ENCODE measurements around the gene CDH22. TPM values are rescaled to one million over a fixed set of nuclear protein-coding genes. Genes with fewer than 3 reads are reported as not detected.

The CDH22 gene
- total RNA-seq, 1 donor: not detected

DNA sequence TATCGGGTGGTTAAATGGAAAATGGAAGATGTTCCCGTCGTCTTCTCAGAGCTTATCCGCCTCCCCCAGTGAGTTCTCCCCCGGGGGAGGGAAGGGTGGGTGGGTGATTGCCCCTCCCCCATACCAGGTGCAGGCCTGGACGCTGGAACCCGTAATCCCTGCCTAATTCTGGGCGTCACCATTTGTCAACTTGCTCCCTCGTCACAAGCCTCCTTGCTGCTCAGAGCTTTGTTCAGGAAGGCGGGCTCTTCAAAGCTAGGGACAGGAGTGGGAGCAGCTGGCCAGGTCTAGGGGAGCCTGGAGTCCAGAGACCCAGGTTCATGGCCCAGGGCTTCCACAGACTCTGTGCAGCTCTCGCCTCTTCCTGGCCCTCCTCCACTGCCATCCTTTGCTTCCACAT is 25.6 kb downstream of the CDH22 start:
- no peaks in the 10 kb centered on the region for H3K4me1 ChIP-seq (ENCODE audit: insufficient read depth, low read length)
- no peaks in the 10 kb centered on the region for H3K9me3 ChIP-seq (ENCODE audit: low read depth, low read length)
- H3K27me3 ChIP-seq (ENCODE audit: insufficient read depth, low read length): peaks cover 3% of the 10 kb centered on the region
- no peak overlapping the region for H3K4me3 ChIP-seq (ENCODE audit: low read length)

DNA sequence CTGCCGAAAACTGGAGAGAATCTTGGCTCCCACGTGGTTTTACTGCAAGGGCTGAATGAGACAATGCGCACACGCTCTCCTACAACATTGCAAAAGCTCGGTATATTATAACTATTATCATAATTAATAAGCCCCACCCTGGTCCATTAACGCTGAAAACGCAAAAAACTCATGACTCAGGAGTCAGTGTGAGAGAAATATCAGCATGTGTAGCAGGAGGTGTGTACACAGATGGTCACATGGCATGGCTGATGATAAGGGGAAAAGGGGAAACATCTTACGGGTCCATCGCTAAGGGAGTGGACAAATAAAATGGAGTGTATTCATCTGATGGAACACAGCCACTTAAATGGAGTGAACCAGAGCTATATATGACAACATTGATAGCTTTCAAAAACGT is 29.2 kb downstream of the CDH22 start:
- peaks cover 7% of the 10 kb centered on the region for H3K27me3 ChIP-seq (ENCODE audit: insufficient read depth, low read length)
- H3K4me3 ChIP-seq (ENCODE audit: low read length): no peak overlapping the region
- H3K9me3 ChIP-seq (ENCODE audit: low read depth, low read length): no peaks in the 10 kb centered on the region
- H3K4me1 ChIP-seq (ENCODE audit: insufficient read depth, low read length): no peaks in the 10 kb centered on the region

DNA sequence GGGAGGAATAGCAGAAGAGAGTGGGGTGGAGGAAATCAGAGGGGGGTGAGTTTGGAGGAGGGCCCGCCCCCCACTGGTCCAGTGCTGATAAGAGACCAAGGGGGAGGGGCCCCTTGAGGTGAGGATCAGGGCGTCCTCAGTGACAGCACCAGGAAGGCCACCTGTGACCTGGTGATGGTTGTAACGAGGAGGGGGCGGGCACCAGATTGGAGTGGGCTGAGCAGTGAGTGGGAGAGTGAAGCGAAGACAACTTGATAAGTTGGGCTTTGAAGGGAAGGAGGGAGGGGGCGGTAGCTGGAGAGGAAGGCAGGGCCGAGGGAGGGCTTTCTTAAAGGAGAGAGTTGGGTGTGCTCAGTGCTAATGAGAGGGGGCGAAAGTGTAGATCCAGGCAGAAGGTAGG is 30.7 kb downstream of the CDH22 start:
- Histone ChIP-seq H3K4me1 (ENCODE audit: insufficient read depth, low read length) (no peaks in the 10 kb centered on the region), H3K9me3 (ENCODE audit: low read depth, low read length) (no peaks in the 10 kb centered on the region), H3K27me3 (ENCODE audit: insufficient read depth, low read length) (peaks cover 11% of the 10 kb centered on the region), H3K4me3 (ENCODE audit: low read length) (no peak overlapping the region)

DNA sequence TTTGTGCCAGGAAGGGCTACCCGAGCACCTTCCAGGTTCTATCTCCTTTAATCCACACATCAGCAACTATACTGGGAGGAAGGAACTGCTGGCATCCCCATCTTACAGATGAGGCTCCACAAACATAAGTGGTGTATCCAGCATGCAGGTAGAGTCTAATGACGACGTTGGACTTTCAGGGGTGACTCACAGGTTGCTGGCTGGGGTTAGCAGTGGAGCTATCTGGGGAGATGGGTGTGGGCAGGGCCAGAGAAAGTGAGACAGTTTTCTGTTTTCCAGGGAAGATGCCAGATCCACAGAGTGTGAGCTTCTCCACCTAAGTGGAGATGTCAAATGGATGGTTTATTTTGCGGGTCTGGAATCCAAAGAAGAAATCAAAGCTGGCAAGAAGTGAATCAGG is 31.8 kb downstream of the CDH22 start:
- Histone ChIP-seq H3K27me3 (ENCODE audit: insufficient read depth, low read length) (peaks cover 10% of the 10 kb centered on the region), H3K4me1 (ENCODE audit: insufficient read depth, low read length) (no peaks in the 10 kb centered on the region), H3K4me3 (ENCODE audit: low read length) (no peak overlapping the region), H3K9me3 (ENCODE audit: low read depth, low read length) (no peaks in the 10 kb centered on the region)

DNA sequence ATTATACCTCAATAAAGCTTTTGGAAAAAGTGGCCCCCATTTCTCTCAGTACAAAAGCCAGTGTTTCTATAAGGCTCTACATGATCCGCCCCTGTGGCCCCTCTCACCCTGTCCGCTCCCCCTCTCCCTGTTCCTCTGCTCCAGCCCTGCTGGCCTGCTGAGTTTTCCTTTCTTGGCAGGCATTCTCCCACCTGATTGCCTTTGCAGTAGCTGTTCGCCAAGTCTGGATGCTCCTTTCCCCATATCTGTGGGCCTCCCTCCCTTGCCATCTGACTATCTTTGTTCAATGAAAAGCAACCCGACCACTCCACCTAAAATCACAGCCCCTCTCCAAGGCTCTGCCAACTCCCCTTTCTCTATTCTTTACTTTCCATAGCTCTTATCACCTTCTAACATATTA is 33.2 kb downstream of the CDH22 start:
- peaks cover 8% of the 10 kb centered on the region for H3K27me3 ChIP-seq (ENCODE audit: insufficient read depth, low read length)
- H3K4me1 ChIP-seq (ENCODE audit: insufficient read depth, low read length): no peaks in the 10 kb centered on the region
- H3K4me3 ChIP-seq (ENCODE audit: low read length): no peak overlapping the region
- no peaks in the 10 kb centered on the region for H3K9me3 ChIP-seq (ENCODE audit: low read depth, low read length)

DNA sequence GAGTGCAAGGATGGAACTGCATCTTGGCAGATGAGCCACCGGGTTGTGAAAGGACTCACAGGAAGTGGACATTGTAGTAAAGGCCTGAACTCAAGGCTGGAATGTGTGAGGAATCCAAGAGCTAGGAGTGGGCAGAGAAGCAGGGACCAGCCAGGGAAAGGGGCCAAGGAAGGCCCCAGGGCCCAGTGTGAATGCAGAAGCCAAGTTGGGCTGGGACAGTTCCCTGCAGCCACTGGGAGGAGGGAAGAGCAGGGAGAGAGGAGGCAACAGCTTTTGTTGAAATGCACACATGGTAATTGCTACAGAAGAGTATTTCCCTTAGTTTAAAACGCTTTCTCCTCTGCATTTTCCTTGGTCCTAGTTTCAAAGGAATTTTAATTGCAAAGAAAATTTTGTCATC is 34.6 kb downstream of the CDH22 start:
- peaks cover 8% of the 10 kb centered on the region for H3K27me3 ChIP-seq (ENCODE audit: insufficient read depth, low read length)
- no peaks in the 10 kb centered on the region for H3K9me3 ChIP-seq (ENCODE audit: low read depth, low read length)
- H3K4me3 ChIP-seq (ENCODE audit: low read length): no peak overlapping the region
- no peaks in the 10 kb centered on the region for H3K4me1 ChIP-seq (ENCODE audit: insufficient read depth, low read length)

DNA sequence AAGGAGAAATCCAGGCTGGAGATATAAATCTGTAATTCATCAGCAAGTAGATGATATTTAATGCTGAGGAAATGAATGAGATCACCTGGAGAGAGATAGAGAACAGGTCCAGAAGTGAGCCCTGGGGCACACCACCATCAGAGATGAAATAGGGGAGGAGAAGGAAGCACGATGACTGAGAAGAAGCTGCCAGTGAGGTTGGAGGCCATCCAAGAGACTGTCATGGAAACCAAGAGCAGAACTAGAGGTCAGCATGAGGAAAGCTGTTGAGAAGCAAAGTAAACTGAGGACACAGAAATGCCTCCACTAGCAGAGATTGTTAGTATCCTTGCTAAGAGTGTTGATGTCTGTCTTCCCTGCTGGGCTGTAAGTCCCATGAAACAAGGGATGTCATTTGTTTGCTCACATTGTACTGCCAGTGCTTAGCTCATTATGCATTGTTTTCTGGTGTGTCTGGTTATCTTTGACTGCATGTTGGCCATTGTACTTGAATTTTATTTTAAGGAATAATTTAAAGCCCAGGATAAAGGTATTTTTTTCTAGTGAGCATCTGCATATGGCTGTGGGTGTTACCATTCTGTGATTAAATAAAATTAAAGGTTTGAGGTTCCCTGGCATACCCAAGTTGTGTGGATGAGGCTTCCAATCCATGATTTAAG is 35.8 kb downstream of the CDH22 start:
- no peaks in the 10 kb centered on the region for H3K4me1 ChIP-seq (ENCODE audit: insufficient read depth, low read length)
- no peaks in the 10 kb centered on the region for H3K9me3 ChIP-seq (ENCODE audit: low read depth, low read length)
- no peak overlapping the region for H3K4me3 ChIP-seq (ENCODE audit: low read length)
- H3K27me3 ChIP-seq (ENCODE audit: insufficient read depth, low read length): peaks cover 8% of the 10 kb centered on the region

DNA sequence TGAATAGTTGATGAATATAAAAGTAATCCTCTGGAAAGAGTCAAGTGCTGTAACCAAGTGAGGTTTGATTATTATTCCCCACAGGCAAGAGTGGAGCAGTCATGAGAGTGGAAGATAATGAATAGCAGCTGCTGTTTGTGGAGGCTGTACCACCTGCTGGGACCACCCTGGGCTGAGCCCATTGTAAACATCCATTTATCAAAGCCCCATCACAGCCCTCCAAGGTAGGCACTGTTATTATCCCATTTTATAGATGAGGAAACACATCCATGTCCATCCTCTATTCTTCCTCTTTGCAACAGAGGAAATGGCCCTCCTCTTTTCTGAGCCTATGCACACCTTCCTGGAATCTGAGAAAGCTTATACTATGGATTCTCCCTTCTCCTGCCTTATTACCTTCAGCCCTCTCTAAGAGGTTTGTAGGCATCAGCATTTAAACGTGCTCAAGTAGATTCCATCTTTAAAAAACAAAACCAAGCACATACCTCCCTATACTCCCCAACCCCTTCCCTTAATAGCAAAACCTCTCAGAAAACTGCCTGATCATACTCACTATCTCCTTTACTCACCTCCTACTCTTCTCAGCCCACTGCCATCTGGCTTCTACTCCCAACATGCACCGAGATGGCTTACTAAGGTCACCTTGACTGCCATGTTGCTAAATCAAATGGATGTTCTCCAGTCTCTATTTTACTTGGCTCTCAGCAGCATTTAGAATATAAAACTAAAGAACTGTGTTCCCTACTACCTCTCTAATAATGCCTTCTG is 37.1 kb downstream of the CDH22 start:
- no peaks in the 10 kb centered on the region for H3K9me3 ChIP-seq (ENCODE audit: low read depth, low read length)
- H3K4me3 ChIP-seq (ENCODE audit: low read length): no peak overlapping the region
- no peaks in the 10 kb centered on the region for H3K4me1 ChIP-seq (ENCODE audit: insufficient read depth, low read length)
- H3K27me3 ChIP-seq (ENCODE audit: insufficient read depth, low read length): peaks cover 4% of the 10 kb centered on the region

DNA sequence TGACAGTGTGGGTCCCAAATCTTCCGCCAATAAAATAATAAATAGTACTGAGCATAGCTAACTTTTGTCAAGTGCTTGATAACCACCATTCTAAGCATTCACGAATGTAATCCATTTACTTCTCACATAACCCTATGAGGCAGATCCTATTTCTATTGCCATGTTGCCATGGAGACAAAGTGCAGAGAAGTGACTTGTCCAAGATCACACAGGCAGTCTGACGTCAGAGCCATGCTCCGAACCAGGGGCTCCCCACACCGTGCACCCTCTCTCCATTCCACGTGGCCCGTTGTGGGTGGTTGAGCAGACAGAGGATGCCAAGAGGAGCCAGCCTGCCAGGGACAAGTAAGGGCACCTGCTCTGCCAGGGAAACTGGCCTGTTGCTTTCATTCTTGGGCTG is 38.9 kb downstream of the CDH22 start:
- no peak overlapping the region for H3K4me3 ChIP-seq (ENCODE audit: low read length)
- H3K9me3 ChIP-seq (ENCODE audit: low read depth, low read length): no peaks in the 10 kb centered on the region
- H3K4me1 ChIP-seq (ENCODE audit: insufficient read depth, low read length): no peaks in the 10 kb centered on the region
- H3K27me3 ChIP-seq (ENCODE audit: insufficient read depth, low read length): peaks cover 4% of the 10 kb centered on the region

DNA sequence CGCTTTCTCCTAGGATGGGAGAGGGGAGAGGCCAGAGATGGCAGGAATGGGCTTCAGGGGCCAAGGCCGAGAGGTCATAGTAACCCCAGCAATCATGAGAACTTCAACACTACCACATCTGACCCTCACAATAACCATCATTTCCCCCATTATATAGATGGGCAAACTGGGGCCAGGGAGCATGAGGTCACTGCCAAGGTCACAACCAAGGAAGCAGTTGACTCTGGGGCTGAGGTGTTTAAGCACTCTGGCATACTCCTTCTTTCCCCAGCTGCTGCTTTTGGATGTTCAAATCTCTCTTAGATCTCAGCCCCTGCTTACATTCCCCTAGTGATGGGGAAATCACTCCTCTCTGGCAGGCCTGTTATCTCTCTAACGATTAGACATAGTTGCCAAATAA is 39.6 kb downstream of the CDH22 start:
- Histone ChIP-seq H3K9me3 (ENCODE audit: low read depth, low read length) (no peaks in the 10 kb centered on the region), H3K27me3 (ENCODE audit: insufficient read depth, low read length) (peaks cover under 1% of the 10 kb centered on the region), H3K4me3 (ENCODE audit: low read length) (no peak overlapping the region), H3K4me1 (ENCODE audit: insufficient read depth, low read length) (no peaks in the 10 kb centered on the region)

DNA sequence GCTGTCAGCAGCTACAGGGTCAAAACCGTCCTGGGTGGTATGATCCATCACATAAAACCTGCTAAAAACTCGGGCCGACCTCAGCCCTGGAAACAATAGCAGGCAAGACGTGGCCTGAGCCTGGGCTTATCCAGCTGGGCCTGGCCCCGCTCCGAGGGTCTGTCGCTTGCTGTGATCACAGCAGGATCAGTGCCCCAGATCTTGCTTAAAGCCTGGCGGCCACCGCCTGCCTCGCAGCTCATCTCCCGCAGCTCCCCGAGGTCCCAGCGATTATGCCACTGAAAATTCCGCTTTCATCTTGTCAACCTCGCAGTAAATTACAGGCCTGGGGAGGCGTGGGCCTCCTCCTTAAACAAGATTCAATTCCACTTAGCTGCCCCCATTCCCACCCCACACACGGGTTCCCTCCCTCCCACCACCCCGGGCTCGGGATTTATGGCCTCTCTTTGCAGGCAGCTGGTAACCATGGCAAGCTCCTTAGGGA is 40.1 kb downstream of the CDH22 start:
- H3K4me3 ChIP-seq (ENCODE audit: low read length): no peak overlapping the region
- no peaks in the 10 kb centered on the region for H3K4me1 ChIP-seq (ENCODE audit: insufficient read depth, low read length)
- H3K27me3 ChIP-seq (ENCODE audit: insufficient read depth, low read length): no peaks in the 10 kb centered on the region
- no peaks in the 10 kb centered on the region for H3K9me3 ChIP-seq (ENCODE audit: low read depth, low read length)

DNA sequence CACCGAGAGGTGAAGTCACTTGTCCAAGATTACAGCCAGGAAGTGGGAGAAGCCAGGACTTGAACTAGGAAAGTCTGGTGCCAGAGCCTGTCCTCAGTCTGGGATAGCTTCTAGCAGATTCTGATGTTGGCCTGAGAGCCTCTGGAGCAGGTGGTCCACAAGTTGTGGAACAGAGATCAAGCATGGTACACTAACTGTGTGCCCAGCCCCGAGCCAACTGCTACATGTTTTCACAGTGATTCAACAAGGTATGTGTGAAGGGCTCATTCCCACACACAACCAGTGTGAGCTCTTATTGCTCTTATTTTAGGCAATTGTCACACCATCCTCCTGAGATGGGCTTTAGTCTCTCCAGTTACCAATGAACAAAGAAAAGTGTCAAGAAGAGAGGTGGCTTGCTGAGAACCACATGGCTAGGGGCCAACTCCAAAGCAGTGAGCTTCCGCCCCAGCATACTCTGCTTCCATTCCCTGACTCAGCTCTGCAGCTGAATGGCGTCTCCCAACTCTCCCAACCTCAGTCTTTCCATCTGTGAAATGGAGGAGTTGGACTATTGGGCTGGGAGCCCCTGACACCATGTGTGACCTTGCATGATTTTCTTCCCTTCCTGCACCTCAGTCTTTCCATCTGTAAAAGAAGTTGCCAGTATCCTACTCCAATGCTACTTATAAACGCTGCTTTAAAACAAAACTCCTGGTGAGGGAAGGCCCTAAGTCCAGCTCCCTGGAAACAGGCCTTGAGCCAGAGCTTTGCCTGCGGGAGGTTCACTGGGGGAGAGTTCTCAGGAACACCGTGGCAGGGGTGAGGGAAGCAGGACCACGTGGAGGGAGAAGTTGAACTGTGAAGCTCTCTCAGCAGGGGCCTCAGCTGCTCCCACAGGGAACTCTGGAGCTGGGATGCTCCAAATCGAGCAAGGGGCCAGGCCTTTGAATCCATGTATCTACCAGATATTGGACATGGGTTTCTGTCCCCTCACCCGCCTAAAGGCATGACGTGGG is 40.9 kb downstream of the CDH22 start:
- H3K4me1 ChIP-seq (ENCODE audit: insufficient read depth, low read length): no peaks in the 10 kb centered on the region
- H3K27me3 ChIP-seq (ENCODE audit: insufficient read depth, low read length): no peaks in the 10 kb centered on the region
- no peaks in the 10 kb centered on the region for H3K9me3 ChIP-seq (ENCODE audit: low read depth, low read length)
- no peak overlapping the region for H3K4me3 ChIP-seq (ENCODE audit: low read length)

DNA sequence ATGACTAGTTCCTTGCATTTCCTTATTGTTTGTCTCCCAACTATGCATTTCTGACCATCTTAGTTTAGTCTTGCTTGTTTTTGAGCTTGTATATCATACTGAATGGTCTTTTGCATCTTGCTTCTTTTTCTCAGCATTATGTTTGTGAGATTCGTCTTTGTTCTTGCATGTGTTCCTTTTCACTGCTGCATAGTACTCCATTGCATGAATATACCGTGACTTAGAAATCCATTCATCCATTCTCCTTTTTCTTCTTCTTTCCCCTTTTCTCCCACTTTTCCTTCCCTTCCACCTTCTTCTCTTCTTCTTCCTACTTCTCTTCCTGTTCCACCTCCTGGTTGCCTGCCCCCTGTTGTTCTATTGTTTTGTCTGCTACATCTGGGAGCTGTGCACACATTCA is 42.8 kb downstream of the CDH22 start:
- H3K4me1 ChIP-seq (ENCODE audit: insufficient read depth, low read length): no peaks in the 10 kb centered on the region
- H3K27me3 ChIP-seq (ENCODE audit: insufficient read depth, low read length): no peaks in the 10 kb centered on the region
- H3K4me3 ChIP-seq (ENCODE audit: low read length): no peak overlapping the region
- H3K9me3 ChIP-seq (ENCODE audit: low read depth, low read length): no peaks in the 10 kb centered on the region

DNA sequence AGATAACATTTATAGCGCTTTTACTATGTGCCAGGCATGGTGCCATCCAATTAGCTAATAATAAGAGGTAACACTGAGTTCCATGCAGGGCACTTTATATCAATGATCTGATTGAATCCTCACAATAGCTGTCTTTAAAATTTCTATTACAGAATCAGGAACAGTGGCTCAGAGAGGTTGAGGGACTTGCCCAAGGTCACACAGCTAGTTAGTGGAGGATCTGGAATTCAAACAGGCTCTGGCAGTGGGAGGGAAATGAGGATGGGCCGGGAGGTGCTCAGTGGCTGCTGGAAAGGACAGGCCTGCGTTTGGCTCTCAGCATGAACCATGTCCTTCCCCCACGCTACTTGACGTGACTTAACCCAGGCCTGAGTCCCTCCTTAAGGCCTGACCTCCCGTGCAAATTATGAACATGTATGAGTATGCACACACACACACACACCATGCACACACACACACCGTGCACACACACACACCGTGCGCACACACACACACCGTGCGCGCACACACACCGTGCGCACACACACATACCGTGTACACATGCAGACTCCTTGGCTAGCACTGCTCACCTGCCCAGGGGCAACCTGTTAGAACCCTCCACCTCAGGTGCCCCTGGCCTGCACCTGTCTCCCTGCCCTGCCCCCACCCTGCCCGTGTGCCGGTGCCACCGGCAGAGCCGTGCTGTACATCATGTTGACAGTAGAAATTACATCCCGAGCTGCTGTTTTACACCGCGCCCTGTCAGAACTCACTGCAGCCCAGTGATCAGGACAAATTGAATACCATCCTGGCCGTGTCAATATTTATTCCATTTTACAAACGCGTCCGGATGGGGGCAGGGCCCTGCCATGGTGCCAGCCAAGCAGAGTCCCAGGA is 43.7 kb downstream of the CDH22 start:
- H3K4me1 ChIP-seq (ENCODE audit: insufficient read depth, low read length): no peaks in the 10 kb centered on the region
- H3K27me3 ChIP-seq (ENCODE audit: insufficient read depth, low read length): no peaks in the 10 kb centered on the region
- no peaks in the 10 kb centered on the region for H3K9me3 ChIP-seq (ENCODE audit: low read depth, low read length)
- H3K4me3 ChIP-seq (ENCODE audit: low read length): no peak overlapping the region
